ENCODE measurements around the gene ST3GAL4.

The ST3GAL4 gene

GRCh38 chr11:126405374-126405773 is 49.9 kb downstream of the ST3GAL4 start:
- TF ChIP-seq SIN3A (IDR thresholded peaks at IDR 0.05; ENCODE audit: borderline replicate concordance, insufficient read depth, low read length) (no peak), FOXP2 (optimal IDR thresholded peaks at IDR 0.05; ENCODE audit: borderline replicate concordance, extremely low read depth, extremely low read length, insufficient read depth) (no peak), REST (IDR thresholded peaks at IDR 0.05; ENCODE audit: insufficient read depth in 1 of 2, low read depth in 2 of 2, low read length in 2 of 2) (no peak), POLR2AphosphoS5 (IDR thresholded peaks at IDR 0.05; ENCODE audit: low read depth, low read length) (no peak), TAF1 (IDR thresholded peaks at IDR 0.05; ENCODE audit: borderline replicate concordance, insufficient read depth, low read length) (no peak)

- TF ChIP-seq TAF1 (IDR thresholded peaks at IDR 0.05; ENCODE audit: borderline replicate concordance, insufficient read depth, low read length) (no peak), REST (IDR thresholded peaks at IDR 0.05; ENCODE audit: insufficient read depth in 1 of 2, low read depth in 2 of 2, low read length in 2 of 2) (no peak), SIN3A (IDR thresholded peaks at IDR 0.05; ENCODE audit: borderline replicate concordance, insufficient read depth, low read length) (no peak), FOXP2 (optimal IDR thresholded peaks at IDR 0.05; ENCODE audit: borderline replicate concordance, extremely low read depth, extremely low read length, insufficient read depth) (no peak), POLR2AphosphoS5 (IDR thresholded peaks at IDR 0.05; ENCODE audit: low read depth, low read length) (no peak)
These were observed 50.4 kb downstream of the ST3GAL4 start for GRCh38 chr11:126405906-126406305.

- TF ChIP-seq SIN3A (IDR thresholded peaks at IDR 0.05; ENCODE audit: borderline replicate concordance, insufficient read depth, low read length) (no peak), REST (IDR thresholded peaks at IDR 0.05; ENCODE audit: insufficient read depth in 1 of 2, low read depth in 2 of 2, low read length in 2 of 2) (no peak)
These were observed 50.9 kb downstream of the ST3GAL4 start for GRCh38 chr11:126406368-126406767.

- TF ChIP-seq POLR2AphosphoS5 (IDR thresholded peaks at IDR 0.05; ENCODE audit: low read depth, low read length) (no peak), REST (IDR thresholded peaks at IDR 0.05; ENCODE audit: insufficient read depth in 1 of 2, low read depth in 2 of 2, low read length in 2 of 2) (no peak), SIN3A (IDR thresholded peaks at IDR 0.05; ENCODE audit: borderline replicate concordance, insufficient read depth, low read length) (no peak), FOXP2 (optimal IDR thresholded peaks at IDR 0.05; ENCODE audit: borderline replicate concordance, extremely low read depth, extremely low read length, insufficient read depth) (no peak), TAF1 (IDR thresholded peaks at IDR 0.05; ENCODE audit: borderline replicate concordance, insufficient read depth, low read length) (no peak)
These were observed 51.6 kb downstream of the ST3GAL4 start for GRCh38 chr11:126407101-126407521.

- no peak for TF ChIP-seq TAF1 (IDR thresholded peaks at IDR 0.05; ENCODE audit: borderline replicate concordance, insufficient read depth, low read length)
- TF ChIP-seq SIN3A (IDR thresholded peaks at IDR 0.05; ENCODE audit: borderline replicate concordance, insufficient read depth, low read length), result no peak
- TF ChIP-seq FOXP2 (optimal IDR thresholded peaks at IDR 0.05; ENCODE audit: borderline replicate concordance, extremely low read depth, extremely low read length, insufficient read depth), result no peak
- TF ChIP-seq POLR2AphosphoS5 (IDR thresholded peaks at IDR 0.05; ENCODE audit: low read depth, low read length), result no peak
- TF ChIP-seq REST (IDR thresholded peaks at IDR 0.05; ENCODE audit: insufficient read depth in 1 of 2, low read depth in 2 of 2, low read length in 2 of 2), result no peak
These were observed 52.3 kb downstream of the ST3GAL4 start for GRCh38 chr11:126407682-126408288.

Data from PFSK-1 (cell line).